ENCODE measurements around the gene SULT1A2.
"Not testable (repeated sequence)": the region's sequence is repeated elsewhere in the genome, so short reads cannot be mapped to it uniquely, and the experiment has no call there.

The SULT1A2 gene

DNA sequence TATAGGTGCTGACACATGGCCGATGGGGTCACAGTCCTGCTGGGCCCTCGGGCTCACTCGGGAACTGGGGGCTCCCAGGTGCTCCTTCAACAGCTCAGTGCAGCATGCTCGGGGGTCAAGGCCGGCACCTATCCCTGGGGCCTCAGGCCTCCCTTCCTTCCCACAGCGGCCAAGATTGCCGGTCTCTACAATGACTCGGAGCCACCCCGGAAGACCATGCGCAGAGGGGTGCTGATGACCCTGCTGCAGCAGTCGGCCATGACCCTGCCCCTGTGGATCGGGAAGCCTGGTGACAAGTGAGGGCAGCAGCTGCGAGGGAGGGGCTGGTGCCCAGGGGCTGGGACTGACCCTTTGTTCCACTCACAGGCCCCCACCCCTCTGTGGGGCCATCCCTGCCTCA, 6.9 kb downstream of the SULT1A2 start:
- no peak for FAIRE-seq

DNA sequence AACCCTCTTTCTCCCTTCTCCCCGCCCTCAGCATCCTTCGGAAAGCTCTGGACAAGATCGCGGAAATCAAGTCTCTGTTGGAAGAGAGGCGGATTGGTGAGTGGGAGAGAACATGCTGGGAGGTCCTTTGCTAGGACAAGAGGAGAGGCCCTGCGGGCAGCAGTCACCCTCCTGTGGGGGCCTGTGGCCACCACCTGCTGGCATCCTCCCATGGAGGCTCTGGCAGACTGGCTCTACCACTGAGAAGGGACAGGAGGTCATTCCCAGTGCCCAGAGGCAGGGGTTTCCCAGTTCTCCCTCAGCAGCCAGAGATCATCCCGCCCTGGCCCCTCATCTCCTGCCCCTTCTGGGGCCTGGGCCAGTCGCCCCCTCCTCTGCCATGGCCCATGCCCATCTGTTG, 7.8 kb downstream of the SULT1A2 start:
- no peak for FAIRE-seq

DNA sequence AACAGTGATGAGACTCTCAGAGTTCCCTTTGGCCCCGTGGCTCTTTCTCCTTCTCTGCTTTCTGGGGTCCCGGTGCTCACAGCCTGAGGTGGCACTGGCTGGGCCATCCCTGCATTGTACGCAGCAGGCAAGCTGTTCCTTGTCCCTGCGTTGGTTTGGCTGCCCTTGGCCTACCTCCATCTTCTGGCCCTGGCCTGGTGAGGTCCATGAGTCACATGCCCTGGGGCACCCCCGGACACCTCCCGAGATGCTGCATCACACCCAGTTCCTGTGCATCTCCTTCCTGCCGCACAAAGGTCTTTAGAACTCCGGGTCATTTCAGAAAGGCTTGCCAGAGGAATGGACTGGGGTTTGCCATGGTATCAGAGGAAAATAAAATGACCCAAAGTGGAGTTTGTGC, 9.5 kb downstream of the SULT1A2 start:
- FAIRE-seq = no peak

DNA sequence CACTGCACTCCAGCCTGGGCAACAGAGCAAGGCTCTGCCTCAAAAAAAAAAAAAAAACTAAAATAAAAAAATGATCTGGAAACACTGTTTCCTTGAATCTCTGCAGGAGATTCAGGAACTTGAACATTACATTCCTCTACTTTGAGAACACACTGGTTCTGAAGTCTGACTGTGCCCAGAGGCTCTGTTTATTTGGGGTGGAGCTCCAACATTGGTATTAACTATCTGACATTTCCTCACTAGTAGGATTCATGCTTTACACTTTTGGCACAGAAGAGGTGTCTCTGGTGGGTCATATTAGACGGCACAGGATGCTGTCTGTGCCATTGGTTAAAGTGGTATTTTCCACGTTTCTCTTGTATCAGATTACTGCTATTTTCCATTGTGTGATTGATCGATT, 10.4 kb downstream of the SULT1A2 start:
- FAIRE-seq = no peak

DNA sequence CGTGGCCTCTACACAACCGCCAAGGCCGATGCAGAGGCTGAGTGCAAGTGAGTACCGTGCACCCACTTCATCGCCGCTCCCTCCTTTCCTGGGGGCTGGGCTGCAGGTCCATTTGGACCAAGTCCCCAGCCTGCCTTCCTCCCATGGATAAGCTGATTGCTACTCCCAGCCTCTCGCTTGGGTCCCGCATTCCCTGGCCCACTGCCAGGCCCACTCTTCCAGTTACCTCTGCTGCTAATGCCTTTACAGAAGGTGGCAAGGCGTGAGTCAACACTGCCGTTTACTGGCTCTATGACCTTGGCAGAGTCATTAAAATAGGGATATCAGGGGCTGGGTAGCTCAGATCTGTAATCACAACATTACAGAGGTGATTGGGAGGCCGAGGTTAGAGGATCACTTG, 11.2 kb downstream of the SULT1A2 start:
- no peak for FAIRE-seq

DNA sequence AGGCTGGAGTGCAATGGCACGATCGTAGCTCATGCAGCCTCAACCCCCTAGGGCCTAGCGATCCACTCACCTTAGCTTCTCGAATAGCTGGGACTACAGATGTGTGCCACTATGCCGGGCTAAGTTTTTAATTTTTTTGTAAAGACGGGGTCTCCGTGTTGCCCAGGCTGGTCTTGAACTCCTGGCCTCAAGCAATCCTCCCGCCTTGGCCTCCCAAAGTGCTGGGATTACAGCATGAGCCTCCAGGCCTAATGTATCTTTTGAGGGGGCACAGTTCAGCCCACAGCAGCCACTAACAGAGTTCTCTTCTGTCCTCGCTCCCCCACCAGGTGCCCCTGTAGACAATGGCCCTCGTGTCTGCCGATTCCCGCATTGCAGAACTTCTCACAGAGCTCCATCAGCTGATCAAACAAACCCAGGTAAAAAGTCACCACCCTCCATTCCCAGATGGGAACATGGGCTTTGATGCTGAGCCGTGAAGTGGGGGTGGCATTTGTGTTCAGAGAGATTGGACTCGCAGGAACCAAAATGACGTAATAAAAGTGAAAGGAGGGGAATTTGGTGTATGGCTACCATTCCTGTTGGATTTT, 16.0 kb downstream of the SULT1A2 start:
- no peak for FAIRE-seq

DNA sequence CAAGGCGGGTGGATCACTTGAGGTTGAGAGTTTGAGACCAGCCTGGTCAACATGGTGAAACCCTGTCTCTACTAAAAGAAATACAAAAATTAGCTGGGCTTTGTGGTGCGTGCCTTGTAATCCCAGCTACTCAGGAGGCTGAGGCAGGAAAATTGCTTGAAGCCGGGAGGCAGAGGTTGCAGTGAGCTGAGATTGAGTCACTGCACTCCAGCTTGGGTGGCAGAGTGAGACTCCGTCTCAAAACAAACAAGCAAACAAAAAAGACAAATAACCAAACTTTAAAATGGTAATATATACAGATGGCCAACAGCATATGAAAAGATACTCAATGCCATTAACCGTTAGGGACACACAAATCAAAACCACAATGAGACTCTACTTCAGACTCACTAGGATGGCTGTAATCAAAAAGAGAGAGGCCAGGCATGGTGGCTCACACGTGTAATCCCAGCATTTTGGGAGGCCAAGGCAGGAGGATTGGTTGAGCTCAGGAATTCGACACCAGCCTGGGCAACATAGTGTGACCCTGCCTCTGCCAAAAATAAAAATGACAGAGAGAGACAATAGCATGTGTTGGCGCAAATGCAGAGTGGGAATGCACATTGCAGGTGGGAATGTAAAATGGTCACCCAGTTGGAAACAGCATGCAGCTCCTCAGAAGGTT, 21.3 kb downstream of the SULT1A2 start:
- no peak for FAIRE-seq

DNA sequence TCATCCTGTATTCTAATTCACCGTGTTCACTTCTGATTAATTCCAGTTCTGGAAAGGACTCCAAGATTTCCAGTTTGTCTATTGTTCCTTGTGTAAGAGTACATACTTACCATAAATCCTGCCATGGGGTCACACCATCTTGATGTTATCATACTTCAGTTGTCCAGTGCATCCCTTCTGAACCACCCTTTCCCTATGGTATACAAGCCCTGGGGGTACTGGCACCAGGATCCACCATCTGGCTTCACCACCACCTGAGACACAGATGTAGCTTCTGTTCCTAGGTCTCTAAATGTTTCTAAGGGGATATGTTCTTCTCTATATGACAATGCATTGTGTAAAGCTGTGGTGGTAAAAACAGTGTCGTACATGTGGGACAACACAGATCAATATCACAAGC, 21.9 kb downstream of the SULT1A2 start:
- no peak for FAIRE-seq

DNA sequence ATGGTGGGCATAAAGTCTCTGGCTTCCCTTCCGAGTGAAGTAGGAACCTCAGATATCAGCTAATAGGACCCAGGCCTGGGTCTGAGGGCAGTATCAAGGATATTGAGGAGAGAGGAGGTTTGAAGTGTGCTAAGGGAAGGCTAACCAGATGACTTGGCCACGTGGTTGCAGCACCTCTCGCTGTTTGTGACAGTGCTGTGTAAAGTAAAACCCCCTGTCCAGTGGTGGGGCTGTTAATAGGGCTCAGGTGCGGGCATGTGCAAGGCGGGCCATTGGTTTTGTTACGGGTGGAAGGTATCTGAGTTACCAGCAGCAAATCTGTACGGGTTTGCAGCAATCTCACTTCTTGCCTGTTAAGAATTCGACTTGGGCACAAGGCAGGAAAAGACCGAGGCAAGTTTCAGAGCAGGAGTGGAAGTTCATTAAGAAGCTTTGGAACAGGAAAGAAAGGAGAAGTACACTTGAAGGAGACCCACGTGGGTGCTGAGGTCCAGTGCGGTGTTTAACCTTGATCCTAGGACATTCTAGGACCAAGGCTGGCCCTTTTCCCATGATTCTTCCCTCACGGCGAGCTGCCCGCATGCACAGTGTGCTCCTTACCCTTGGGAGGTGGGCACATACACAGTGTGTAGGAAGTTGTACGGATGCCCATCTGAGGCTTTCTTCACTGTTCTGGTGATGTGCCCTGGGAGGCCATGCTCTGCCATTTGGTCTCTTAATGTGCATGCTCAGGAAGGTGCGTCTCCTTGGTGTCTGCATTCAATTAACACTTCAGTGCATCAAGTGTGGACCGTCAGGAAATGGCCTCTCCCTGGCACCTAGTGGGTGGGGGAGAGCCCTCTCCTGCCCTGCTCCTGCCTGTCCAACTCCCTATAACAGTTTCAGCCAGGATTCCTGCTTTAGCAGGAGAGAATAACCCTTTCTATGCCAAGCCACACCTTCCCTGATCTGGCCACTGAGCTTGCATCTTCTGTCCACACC, 22.8 kb downstream of the SULT1A2 start:
- FAIRE-seq = no peak

DNA sequence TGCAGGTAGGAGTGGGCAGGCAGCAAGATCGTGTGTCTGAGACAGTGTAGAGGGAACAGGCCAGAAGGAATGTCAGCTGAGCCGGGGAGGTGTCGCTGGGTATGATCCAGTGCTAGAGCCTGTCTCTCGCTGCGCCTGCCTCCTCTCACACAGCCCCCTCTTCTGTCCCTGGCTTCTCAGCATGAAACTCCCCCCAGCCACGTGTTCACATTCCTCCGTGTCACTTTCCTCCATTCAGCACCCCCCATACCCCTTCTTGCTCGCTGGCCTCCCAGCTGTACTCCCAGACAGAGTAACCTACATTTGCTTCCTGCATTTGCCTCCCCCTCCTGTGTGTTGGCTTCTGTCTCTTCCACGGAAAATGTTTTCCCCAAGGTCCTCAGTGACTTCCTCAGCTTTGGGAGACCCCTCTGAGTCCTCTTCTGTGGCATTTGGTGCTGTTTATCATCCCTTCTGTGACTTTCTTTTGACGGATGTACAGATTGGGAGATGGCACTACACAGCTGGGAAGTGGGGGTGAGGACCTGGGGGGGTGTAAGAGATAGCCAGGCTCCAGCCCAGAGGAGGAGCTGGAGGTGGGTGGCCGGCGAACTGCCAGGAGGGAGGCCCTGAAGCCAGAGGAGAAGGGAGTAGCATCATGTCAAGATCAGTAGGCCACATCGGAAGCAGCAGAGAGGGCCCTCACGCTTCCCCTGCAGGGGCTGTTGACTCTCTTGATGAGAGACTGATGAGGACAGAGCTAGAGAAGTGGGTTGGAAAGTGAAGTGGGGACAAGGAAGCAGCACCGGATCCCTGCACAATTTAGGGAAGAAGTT, 23.9 kb downstream of the SULT1A2 start:
- FAIRE-seq = no peak

DNA sequence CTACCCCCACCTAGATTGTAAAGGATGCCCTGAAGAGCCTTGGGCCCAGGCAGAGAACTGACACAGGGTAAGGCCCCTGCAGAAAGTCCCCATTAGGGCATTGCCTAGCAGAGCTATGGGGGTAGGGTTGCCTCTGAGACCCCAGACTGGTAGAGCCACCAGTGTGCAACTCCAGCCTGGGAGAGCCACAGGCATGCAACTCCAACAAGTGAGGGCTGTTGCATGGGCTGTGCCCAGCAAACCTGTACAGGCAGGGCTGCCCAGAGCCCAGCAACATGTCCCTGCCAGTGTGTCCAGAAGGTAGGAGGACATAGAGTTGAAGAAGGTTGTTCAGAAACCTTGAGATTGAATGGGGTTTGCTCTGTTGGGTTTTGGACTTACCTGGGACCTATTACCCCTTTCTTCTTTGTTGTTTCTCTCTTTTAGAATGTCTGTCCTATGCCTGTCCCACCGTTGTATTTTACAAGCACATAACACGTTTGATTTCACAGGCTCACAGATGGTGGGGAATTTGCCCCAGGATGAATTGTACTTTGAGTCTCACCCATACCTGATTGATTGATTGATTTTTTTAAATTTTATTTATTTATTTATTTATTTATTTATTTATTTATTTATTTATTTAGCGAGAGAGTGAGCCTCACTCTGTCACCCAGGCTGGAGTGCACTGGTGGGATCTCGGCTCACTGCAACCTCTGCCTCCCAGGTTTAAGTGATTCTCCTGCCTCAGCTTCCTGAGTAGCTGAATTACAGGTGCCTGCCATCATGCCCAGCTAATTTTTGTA, 26.7 kb downstream of the SULT1A2 start:
- no peak for FAIRE-seq

DNA sequence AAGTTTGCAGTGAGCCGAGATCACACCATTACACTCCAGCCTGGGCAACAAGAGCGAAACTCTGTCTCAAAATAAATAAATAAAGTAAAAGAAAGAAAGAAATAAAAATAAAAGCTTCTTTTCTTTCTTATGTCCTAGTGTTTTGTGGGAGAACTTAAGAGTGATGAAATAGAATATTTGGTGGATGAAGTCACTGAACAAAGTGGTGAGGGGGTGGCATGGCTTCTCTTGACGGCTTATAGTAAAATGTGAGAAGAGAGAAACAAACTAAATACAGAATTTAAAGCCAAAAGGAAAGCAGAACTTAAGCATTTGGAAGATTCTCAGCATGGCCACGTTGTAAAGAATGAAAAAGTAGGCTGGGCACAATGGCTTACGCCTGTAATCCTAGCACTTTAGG, 27.8 kb downstream of the SULT1A2 start:
- FAIRE-seq = no peak

DNA sequence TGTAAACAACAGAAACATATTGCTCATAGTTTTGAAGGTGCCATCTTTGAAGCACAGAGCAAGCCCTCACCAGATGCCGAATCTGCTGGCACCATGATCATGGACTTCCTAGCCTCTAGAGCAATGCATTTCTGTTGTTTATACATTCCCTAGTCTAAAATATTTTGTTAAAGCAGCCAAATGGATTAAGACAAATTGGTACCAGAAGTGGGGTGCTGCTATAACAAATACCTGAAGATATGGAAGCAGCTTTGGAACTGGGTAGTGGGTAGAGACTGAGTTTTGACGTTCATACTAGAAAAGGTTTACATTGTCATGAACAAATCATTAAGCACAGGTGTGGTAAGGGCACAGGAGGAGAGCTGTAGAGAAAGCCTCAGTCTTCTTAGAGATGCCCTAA, 29.6 kb downstream of the SULT1A2 start:
- no peak for FAIRE-seq

DNA sequence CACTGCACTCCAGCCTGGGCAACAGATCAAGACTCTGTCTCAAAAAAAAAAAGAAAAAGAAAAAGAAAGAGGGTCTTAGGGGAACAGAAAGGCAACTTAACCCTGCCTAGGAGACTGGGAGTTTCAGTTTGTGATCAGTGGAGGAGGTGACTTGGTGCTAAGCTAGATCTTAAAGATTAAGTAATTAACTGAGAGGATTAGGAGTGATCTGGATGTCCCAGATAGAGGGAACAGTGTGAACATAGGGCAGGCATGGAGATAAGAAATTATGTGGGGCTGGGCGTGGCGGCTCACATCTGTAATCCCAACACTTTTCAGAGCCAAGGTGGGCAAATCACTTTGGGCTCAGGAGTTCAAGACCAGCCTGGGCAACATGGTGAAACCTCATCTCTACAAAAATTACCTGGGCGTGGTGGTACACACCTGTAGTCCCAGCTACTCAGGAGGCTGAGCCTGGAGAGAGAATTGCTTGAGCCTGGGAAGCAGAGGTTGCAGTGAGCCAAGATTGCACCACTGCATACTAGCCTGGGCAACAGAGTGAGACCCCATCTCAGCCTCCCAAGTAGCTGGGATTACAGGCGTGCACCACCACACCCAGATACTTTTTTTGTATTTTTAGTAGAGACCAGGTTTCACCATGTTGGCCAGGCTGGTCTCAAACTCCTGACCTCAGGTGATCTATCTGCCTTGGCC, 30.5 kb downstream of the SULT1A2 start:
- FAIRE-seq = not testable (repeated sequence)

DNA sequence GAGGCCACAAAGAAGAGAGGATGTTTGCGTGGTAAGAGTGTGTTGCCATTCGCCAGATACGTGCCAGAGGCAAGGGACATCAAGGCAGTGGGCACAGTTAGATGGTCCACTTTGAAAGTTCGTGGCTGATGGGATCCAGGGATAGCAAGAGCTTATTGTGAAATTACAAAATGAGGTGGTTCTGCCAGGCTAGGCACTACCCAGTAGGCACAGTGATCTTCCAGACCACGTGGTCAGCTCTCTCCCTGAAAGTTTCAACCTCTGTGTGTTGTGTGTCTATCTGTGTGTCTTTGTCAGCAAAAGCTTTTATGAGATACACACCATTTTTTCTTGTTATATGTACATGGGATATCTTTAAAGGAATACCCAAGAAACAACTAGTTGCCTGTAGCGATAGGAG, 33.6 kb downstream of the SULT1A2 start:
- FAIRE-seq = no peak

DNA sequence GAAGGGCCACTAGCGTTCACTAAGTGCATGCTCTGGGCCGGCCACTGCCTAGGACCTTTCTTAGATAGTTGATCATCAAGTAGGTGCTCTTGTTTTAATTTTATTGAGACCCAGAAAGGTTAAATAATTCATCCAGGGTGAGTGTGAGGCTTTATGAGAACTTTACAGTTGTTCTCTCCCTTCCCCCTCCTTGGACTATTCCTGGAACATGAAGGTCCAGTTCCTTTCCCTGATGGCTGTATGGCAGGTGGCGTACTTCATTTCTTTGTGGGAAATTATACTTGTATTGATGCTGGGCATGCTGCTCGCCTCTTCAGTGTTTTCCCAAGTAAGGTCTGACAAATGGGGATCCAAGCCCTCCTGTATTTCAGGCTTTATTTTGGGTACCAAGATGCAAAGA, 34.7 kb downstream of the SULT1A2 start:
- no peak for FAIRE-seq

DNA sequence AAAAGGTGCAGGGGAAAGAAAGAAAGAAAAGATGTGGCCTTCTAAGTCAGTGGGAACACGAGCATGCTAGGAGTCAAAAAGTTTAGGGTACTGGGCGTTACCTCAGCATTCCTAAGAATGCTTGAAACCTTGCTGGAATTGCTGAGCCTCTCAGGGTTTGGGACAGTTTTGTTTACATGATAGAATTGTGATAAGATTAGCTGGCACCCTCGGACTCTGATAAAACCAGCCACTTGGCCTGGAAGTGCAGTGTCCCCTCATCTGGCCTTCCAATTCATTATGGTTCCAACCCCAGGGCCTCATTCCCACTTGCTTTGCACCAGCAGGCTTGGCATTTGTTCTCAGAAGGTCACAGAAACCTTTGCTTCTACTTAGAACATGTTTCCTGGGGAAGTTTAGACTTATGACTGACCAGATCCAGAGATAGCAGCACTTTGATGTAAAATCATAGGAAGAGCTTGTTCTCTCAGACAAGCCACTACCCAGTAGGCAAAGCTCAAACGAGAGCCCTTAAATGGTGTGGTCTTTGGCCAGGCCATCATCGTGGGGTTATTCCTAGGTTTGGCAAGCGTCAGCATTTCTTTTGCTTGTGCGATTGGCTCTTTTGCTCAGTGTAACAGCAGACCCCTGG, 35.2 kb downstream of the SULT1A2 start:
- no peak for FAIRE-seq

DNA sequence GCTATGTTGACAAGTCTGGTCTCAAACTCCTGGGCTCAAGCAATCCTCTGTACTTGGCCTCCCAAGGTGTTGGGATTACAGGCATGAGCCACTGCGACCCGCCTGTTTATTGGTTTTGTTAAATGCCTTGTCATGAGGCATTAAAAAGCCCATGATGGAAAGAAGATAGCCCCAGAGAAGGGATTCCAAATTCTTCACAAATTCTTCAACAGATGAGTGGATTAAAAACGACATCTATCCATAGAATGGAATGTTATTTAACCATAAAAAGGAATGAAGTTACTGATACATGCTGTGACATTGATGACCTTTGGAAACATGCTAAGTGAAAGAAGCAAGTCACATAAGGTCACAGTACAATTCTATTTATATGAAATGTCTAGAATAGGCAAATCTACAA, 38.4 kb downstream of the SULT1A2 start:
- FAIRE-seq = no peak

DNA sequence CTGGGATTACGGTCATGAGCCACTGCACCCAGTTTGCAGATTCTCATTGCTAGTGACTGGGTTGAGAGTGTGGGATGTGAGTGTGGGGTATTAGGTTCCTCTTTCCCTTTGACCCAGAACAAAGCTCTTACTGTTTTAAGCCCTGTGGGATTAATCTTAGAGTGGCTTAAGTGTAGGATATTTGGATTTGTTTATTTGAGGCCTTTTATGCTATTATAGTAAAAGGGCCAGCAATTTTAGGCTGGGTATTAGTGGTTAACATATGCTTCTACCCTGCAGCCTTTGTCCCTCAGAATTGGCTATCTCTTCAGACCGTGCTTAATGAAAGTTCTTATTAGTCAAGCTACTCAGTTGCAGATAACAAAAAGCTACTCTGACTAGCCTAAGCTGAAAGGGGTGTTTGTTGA, 39.9 kb downstream of the SULT1A2 start:
- FAIRE-seq = no peak

DNA sequence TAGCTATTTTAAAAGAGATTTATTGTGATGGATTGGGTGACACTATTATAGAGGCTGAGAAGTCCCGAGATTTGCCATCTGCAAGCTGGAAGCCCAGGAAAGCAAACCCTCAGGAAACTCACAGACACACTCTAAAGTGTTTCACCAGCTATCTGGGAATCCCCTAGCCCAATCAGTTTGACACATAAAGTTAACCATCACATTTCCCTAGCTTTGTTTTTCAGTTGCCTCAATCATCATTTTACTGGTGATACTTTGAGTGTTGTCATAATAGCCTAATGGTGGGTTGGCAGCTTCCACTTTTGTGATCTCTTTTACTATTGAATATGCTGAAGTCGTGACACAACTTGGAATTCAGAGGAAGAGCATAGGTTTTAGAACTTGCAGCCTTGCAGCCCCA, 41.3 kb downstream of the SULT1A2 start:
- FAIRE-seq = no peak

Measured in islet of Langerhans (tissue), 1 donor.